NCI-H2107 (cell line): Measurements from ENCODE around the gene AP2A2.

Source experiments
- DNase-seq: peaks from one replicate; lab custom pipeline; 2025; lab: John Stamatoyannopoulos, UW

AP2A2 gene

DNA sequence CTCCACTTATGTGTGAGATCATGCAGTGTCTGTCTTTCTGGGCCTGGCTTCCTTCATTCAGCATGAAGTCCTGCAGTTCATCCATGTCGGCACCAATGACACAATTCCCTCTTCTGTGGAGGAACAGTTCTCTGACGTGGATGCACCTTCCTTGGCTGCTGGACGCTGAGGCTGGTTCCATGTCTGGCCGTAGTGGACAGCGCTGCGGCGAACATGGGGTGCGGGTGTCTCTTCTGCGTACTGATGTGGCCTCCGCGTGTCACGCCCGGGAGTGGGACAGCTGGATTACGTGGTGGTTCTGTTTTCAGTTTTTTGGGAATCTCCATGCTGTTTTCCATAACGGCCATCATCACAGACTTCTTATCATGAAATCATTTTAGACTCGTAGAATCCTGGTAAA lies 132.1 kb downstream of the AP2A2 start:
- DNase-seq: no peak

DNA sequence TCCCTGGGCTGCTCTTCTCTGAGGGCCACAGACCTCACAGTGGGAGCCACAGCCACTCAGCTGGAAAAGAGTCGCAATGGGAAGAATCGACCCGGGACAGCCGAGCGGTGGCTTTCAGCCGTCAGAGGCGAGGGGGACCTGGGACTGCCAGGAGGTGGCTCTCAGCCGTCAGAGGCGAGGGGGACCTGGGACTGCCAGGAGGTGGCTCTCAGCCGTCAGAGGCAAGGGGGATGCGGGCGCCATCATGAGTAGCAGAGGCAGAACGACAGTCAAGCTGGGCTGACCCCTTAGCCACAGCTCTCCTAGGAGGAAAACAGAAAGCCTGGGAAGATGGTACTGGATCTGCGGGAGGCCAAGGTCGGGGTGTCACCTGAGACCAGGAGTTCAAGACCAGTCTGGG lies 134.1 kb downstream of the AP2A2 start:
- DNase-seq: no peak

DNA sequence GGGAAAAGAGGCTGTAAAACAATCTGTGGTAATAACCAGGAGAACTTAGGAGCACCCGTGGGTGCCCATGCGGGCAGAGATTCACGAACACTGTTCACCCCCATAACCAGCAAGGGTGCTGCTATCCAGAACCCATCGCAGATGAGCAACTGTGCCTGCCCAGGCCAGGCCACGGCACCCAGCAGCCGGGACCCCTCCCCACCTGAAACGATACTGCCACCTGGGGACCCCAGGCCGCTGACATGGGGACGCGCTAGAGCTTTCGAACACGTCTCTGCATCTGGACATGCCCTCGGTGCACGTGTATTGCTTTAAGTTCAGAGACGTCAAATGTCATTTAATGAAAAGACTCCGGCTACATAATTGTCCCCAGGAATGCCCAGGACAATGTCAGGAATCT lies 134.7 kb downstream of the AP2A2 start:
- no peak for DNase-seq

DNA sequence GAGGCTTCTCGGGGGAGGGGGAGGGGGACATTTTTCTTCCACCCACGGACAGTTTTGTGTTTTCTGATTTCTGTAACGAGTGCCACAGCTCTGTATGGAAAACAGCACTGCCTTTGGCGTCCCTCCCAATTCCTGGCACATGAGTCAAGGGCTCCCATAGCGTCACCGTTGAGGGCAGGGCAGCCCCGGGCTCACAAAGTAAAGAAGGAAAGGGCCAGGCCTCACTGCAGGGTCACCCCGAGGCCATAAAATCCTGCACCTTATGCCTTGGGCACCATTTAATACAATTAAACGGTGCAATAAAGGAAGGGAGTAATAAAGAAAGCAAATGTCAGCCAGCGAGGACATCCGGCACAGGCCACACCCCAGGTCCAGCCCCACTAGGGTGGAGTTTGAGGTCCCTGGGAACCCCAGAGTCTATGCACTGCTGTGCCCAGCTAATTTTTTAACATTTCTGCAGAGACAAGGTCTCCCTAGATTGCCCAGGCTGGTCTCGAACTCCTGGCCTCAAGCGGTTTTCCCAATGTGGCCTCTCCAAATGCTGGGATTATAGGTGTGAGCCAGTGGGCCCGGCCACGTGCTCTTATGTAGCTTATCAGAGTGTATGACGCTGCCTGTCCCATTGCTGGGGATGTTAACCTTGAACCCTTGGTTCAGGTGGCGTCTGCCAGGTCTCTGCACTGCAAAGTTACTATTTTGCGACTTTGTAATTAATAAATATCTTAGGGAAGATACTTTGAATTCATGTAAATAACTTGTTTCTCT lies 135.4 kb downstream of the AP2A2 start:
- no peak for DNase-seq
